Adrenal gland (tissue), 12 donors: ENCODE data around the gene RAI14. TPM values are rescaled to one million over a fixed set of nuclear protein-coding genes. Genes with fewer than 3 reads are reported as not detected.
A peak's percentile ranks its signal among the peaks of the same experiment; 100 is the strongest.

Experiments used
- DNase-seq, 7 donors: peaks; one replicate each; pipeline ENCODE4 v3.0.0-alpha.2; 2019 to 2020
- H3K27ac ChIP-seq, 5 donors: fragments of 200-600 bp; sonication (generic) in 4 of 5; 1 replicate in 3 of 5; 2 replicates in 2 of 5; pipeline versions ENCODE4 v1.5.1 to v1.8.0; 2016 to 2020; ENCODE audit warnings: mild to moderate bottlenecking in 1 of 5
- H3K27me3 ChIP-seq: fragments of 200-600 bp; 2 replicates; pipeline ENCODE4 v1.8.0; 2021
- H3K36me3 ChIP-seq, 2 donors: fragments of 200-600 bp; replicated peaks in 1 of 2; 1 replicate in 1 of 2; 2 replicates in 1 of 2; pipeline versions ENCODE4 v1.5.1 to v1.8.0; 2018 to 2022
- H3K4me1 ChIP-seq, 2 donors: fragments of 200-600 bp; replicated peaks in 1 of 2; 1 replicate in 1 of 2; 2 replicates in 1 of 2; pipeline versions ENCODE4 v1.5.1 to v1.8.0; 2018 to 2021
- H3K4me3 ChIP-seq, 4 donors: fragments of 200-600 bp; sonication (generic) in 3 of 4; one replicate each; pipeline ENCODE4 v1.5.1; 2016 to 2018
- H3K9me3 ChIP-seq, 3 donors: fragments of 200-600 bp; sonication (generic) in 1 of 3; replicated peaks in 1 of 3; 1 replicate in 2 of 3; 2 replicates in 1 of 3; pipeline versions ENCODE4 v1.5.1 to v1.8.0; 2016 to 2021
- CTCF ChIP-seq, 6 experiments: fragments of 450-650 bp in 4 of 6; fragments of 200-600 bp in 2 of 6; sonication (generic) in 1 of 6; IDR thresholded peaks; 1 replicate in 5 of 6; 2 replicates in 1 of 6; pipeline versions ENCODE4 v1.5.1 to v1.8.0; 2016 to 2021; ENCODE audit warnings: antibody characterized with exemption in 6 of 6, mild to moderate bottlenecking in 2 of 6, moderate library complexity in 1 of 6
- POLR2A ChIP-seq, 2 donors: fragments of 450-650 bp; IDR thresholded peaks; one replicate each; pipeline ENCODE4 v1.6.1; 2017; ENCODE audit warnings: antibody characterized with exemption in 2 of 2, mild to moderate bottlenecking in 2 of 2, moderate library complexity in 1 of 2
- WGBS, 4 donors: extraction: QIAGEN DNeasy Blood & Tissue Kit in 2 of 4; methylation state at CpG; one replicate each; pipeline versions ENCODE4 v1.1.5 to v1.1.7; 2013 to 2017; 5-methylcytosine and 5-hydroxymethylcytosine counted together
- intact Hi-C, 2 donors: fragments of 100-400 bp; cut with DNase I; formaldehyde crosslinking; loops; one replicate each; pipeline versions ENCODE4 v1.14.1 to v1.15.0; 2022 to 2023
- polyA plus RNA-seq, 3 donors: library from polyadenylated mRNA; stranded (reverse); fragments of 200-250 nt in 2 of 3; fragments of 350-450 nt in 1 of 3; fragmentation: Illumina TruSeq in 1 of 3; extraction: RNeasy Lipid Tissue Mini Kit (QIAGEN cat#74804) in 1 of 3; gene quantifications; one replicate each; pipeline ENCODE4 v1.2.3, GENCODE V29; 2013 to 2014
- total RNA-seq, 9 donors: library from RNA; depleted of rRNA in 4 of 9; stranded (reverse); fragments of >200 nt in 4 of 9; fragments of 120-200 nt in 1 of 9; fragmentation: NEBNext Ultra II Directional in 1 of 9; extraction: Animal tissue kit (Norgen Biotek cat#: 25700) in 1 of 9; gene quantifications; one replicate each; pipeline versions ENCODE4 v1.1.0 to v1.2.4, GENCODE V29; 2013 to 2023
- donor health status: healthy with polysubstance abuse.
- donor health status: Bipolar disorder and iron deficiency.
- donor health status: DM: yes; HTN: yes; CAD: no.
- donor health status: DM: no; HTN: no; CAD: no.
- donor health status: DM: no; HTN: no; CAD: no.
- donor health status: DM: yes; HTN: yes; CAD: no.

The RAI14 gene
- total and polyA plus RNA-seq, 12 donors, result 9.1 to 158 (median 28.5) TPM

DNA sequence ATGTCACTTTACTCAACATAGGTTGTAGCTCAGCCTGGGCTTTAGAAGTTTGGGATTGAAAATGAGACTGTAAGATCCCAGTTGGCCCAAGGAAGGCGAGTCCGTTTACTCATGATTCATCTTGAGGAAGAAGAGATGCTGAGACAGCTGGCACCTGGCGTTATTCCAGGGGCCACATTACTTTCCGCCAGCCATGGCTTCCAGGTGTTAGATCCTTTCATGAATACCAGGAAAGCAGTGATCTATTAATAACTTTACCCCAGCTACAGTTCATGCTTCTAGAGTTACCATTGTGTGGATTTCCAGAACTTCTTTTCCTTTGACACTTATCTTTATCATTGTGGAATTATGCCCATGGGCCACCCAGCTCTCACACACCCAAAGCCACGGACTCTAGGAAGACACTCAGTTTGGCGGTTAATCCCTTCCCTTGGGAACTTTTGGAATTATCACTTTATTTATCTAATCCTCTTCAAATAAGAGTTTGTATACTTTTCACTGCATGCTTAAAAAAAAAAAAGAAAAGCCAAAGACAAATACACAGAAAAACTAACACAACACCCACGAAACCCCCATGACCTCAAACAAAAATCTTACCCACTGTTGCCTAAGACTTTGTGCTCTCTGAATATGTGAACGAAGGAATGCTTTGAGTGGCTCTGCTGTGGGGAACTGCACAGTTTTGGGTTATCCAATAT is 26.9 kb downstream of the RAI14 start:
- Histone ChIP-seq H3K4me3 (no peak overlapping the region), H3K4me1 (peaks cover 0 to 22% of the 10 kb centered on the region in 2 donors), H3K36me3 (no peaks in the 10 kb centered on the region), H3K9me3 (no peaks in the 10 kb centered on the region), H3K27me3 (no peaks in the 10 kb centered on the region), H3K27ac (no peak overlapping the region)
- intact Hi-C loops, result no loop called here
- TF ChIP-seq POLR2A (IDR thresholded peaks at IDR 0.05), result no peak
- TF ChIP-seq CTCF (IDR thresholded peaks at IDR 0.05), result no peak
- WGBS, 4 donors, result 62 to 73% (median 69%) methylated on average over 8 of the region's 8 CpGs
- peak in 2 of 7 donors; percentile 20 to 37 for DNase-seq

GRCh38 chr5:34684281-34684979 is 28.3 kb downstream of the RAI14 start:
- Histone ChIP-seq H3K27ac (no peak overlapping the region), H3K36me3 (no peaks in the 10 kb centered on the region), H3K4me3 (no peak overlapping the region), H3K27me3 (no peaks in the 10 kb centered on the region), H3K4me1 (peaks cover 0 to 22% of the 10 kb centered on the region in 2 donors), H3K9me3 (no peaks in the 10 kb centered on the region)
- DNase-seq, result no peak
- intact Hi-C loops, result no loop called here
- WGBS, 4 donors, result 58 to 70% (median 67%) methylated on average over 2 to 4 of the region's 4 CpGs
- no peak for TF ChIP-seq POLR2A (IDR thresholded peaks at IDR 0.05)
- no peak for TF ChIP-seq CTCF (IDR thresholded peaks at IDR 0.05)

GRCh38 chr5:34684980-34685352 is 28.8 kb downstream of the RAI14 start:
- Histone ChIP-seq H3K4me3 (no peak overlapping the region), H3K36me3 (no peaks in the 10 kb centered on the region), H3K27ac (no peak overlapping the region), H3K27me3 (no peaks in the 10 kb centered on the region), H3K4me1 (peaks cover 0 to 22% of the 10 kb centered on the region in 2 donors), H3K9me3 (no peaks in the 10 kb centered on the region)
- no peak for DNase-seq
- no peak for TF ChIP-seq CTCF (IDR thresholded peaks at IDR 0.05)
- no peak for TF ChIP-seq POLR2A (IDR thresholded peaks at IDR 0.05)
- intact Hi-C loops, result no loop called here
- 90 to 95% (median 92%) methylated on average over 4 of the region's 4 CpGs for WGBS, 4 donors

DNA sequence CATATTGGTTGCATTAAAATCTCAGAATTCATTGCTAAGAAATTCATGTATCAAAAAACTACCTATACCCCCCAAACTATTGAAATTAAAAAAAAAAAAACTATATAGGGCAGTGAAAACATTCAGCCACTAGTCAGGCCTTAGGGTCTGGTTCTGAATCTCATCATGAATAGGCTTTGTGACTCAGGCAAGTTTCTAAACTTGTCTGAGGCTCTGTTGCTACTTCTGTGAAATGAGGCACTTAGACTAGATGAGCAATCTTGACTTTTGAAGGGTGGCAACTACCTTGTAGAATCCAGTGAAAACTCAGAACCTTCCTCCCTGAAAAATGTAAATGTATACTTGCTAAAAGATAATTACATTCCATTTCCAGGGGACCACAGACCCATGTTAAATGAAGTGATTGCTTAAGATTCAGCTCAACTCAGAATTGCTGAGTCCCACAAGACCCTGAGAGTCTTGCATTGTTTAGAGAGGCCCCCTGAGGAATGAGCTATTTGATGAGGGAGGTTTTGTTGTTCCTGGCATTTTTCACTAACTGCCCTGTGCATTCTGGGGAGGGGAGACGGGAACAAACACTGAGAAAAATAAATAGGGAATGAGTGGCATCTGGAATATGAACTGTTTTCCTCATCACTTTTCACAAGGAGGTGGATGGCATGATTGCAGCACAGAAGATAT is 29.5 kb downstream of the RAI14 start:
- WGBS, 4 donors, result 67 to 93% (median 77%) methylated on average over 1 of the region's 1 CpG
- DNase-seq, result no peak

More for the DNA sequence above, 29.5 kb downstream of the RAI14 start:
- H3K27ac ChIP-seq, result no peak overlapping the region
- TF ChIP-seq CTCF (IDR thresholded peaks at IDR 0.05) (no peak), POLR2A (IDR thresholded peaks at IDR 0.05) (no peak)
- H3K4me3 ChIP-seq, result no peak overlapping the region
- no peaks in the 10 kb centered on the region for H3K9me3 ChIP-seq
- no peaks in the 10 kb centered on the region for H3K27me3 ChIP-seq
- intact Hi-C loops, result no loop called here
- peaks cover 0 to 22% of the 10 kb centered on the region in 2 donors for H3K4me1 ChIP-seq
- no peaks in the 10 kb centered on the region for H3K36me3 ChIP-seq
